A549 (cell line): ENCODE data around the gene IRAK3. TPM values are rescaled to one million over a fixed set of nuclear protein-coding genes. Genes with fewer than 3 reads are reported as not detected.
"Not testable (repeated sequence)": the region's sequence is repeated elsewhere in the genome, so short reads cannot be mapped to it uniquely, and the experiment has no call there.

Source experiments
- ATAC-seq, 2 experiments: fragments of 200-7000 bp in 1 of 2; fragments of >200 bp in 1 of 2; cut with Nextera tagmentation in 1 of 2; cut with Tn5 transposase in 1 of 2; 3 replicates each; pipeline versions ENCODE4 v1.8.0 to v1.9.1; 2018 to 2020; ENCODE audit warnings: mild to moderate bottlenecking in 1 of 2, moderate library complexity in 1 of 2
- CTCF ChIA-PET: fragments of 300-600 bp; sonication (Branson Sonifier 250); formaldehyde crosslinking; extraction: SDS; loops from one replicate; lab custom pipeline; 2021; ENCODE audit warnings: antibody characterized with exemption, inconsistent platforms; lab: Yijun Ruan, JAX
- POLR2A ChIA-PET: fragments of 350-600 bp; formaldehyde crosslinking; extraction: SDS; loops from one replicate; lab custom pipeline; 2021; ENCODE audit warnings: antibody characterized with exemption, inconsistent platforms; lab: Yijun Ruan, JAX
- DNase-seq, 2 experiments: peaks; one replicate each; pipeline versions ENCODE4 v3.0.0 to v3.0.0-alpha.2; 2011 to 2016; ENCODE audit warnings: low read depth in 1 of 2, low spot score in 1 of 2
- FAIRE-seq: peaks from 2 replicates; lab custom pipeline; 2011; peaks lifted over from hg19 to GRCh38; lab: Jason Lieb, UNC
- H3K27ac ChIP-seq, 2 experiments: fragments of >200 bp; sonication (Bioruptor Twin); formaldehyde crosslinking; 3 replicates each; pipeline ENCODE4 v1.5.1; 2016 to 2017
- H3K4me1 ChIP-seq: fragments of >200 bp; sonication (Bioruptor Twin); formaldehyde crosslinking; 3 replicates; pipeline ENCODE4 v1.6.1; 2016
- H3K4me2 ChIP-seq: fragments of >200 bp; sonication (Bioruptor Twin); formaldehyde crosslinking; 3 replicates; pipeline ENCODE4 v1.6.1; 2016
- H3K4me3 ChIP-seq: fragments of >200 bp; sonication (Bioruptor Twin); formaldehyde crosslinking; 3 replicates; pipeline ENCODE4 v1.5.1; 2016
- H3K9me3 ChIP-seq: fragments of >200 bp; sonication (Bioruptor Twin); formaldehyde crosslinking; 3 replicates; pipeline ENCODE4 v1.6.1; 2016
- CHD2 ChIP-seq: fragments of 150-350 bp; IDR thresholded peaks from 2 replicates; pipeline ENCODE4 v1.6.1; 2014; ENCODE audit warnings: low read length; ENCODE audit not compliant: partially characterized antibody
- EHF ChIP-seq: fragments of 250-450 bp; sonication (Bioruptor Pico); IDR thresholded peaks from 2 replicates; pipeline ENCODE4 v1.5.0; 2020; ENCODE audit warnings: mild to moderate bottlenecking
- NPAS2 ChIP-seq: fragments of 250-450 bp; sonication (Bioruptor Pico); IDR thresholded peaks from 2 replicates; pipeline ENCODE4 v1.8.0; 2022; ENCODE audit warnings: mild to moderate bottlenecking, moderate library complexity, borderline replicate concordance
- NR3C1 ChIP-seq: fragments of >200 bp; sonication (Bioruptor Twin); formaldehyde crosslinking; IDR thresholded peaks from 3 replicates; pipeline ENCODE4 v1.6.1; 2017
- PHF8 ChIP-seq: fragments of 200-600 bp; sonication (generic); IDR thresholded peaks from 2 replicates; pipeline ENCODE4 v1.6.1; 2016; ENCODE audit warnings: low read depth, mild to moderate bottlenecking, antibody characterized with exemption, moderate library complexity, borderline replicate concordance
- WGBS: methylation state at CpG from one replicate; pipeline ENCODE4 v1.1.6; 2017; ENCODE audit errors: missing lambda C conversion rate; 5-methylcytosine and 5-hydroxymethylcytosine counted together
- polyA plus RNA-seq, 4 experiments: library from polyadenylated mRNA; depleted of rRNA in 3 of 4; stranded (reverse); fragments of >200 nt; fragmentation: RNase III in 1 of 4; extraction: RNeasy Plus Mini Kit Qiagen cat#74134 plus additional on column Dnase treatment in 1 of 4; gene quantifications; 2 replicates in 3 of 4; 3 replicates in 1 of 4; pipeline ENCODE4 v1.2.3, GENCODE V29; 2011 to 2017

Gene IRAK3
- polyA plus RNA-seq, 2 of the 4 experiments (the other 2 are of a cell fraction), result 0.06 to 0.25 TPM

DNA sequence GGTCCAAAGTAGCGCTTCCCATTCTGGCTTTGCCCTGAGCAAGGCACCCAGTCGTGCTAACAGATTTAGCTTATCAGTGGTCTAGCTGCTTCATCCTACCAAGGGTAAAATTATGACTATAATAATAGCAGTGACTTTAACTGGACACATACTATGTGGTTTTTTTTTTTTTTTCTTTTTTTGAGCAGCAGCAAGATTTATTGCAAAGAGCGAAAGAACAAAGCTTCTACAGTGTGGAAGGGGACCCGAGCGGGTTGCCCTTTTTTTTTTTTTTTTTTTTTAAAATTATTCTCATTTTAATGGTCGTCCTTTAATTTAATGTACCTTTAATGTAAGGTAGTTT is 113.8 kb downstream of the IRAK3 start:
- no peak for TF ChIP-seq NR3C1
- 0 out of 2 replicates have a peak, but pooled peaks have one; percentile 17 for TF ChIP-seq PHF8
- TF ChIP-seq CHD2, result no peak
- no peak for TF ChIP-seq EHF (CRISPR knock-in tag)
- TF ChIP-seq NPAS2, result no peak
- no peak for FAIRE-seq
- Histone ChIP-seq H3K9me3 (no peaks in the 10 kb centered on the region), H3K4me1 (peaks cover 12% of the 10 kb centered on the region; the same call in 2 of the 3 replicates), H3K4me3 (peak overlapping the region; percentile 63), H3K4me2 (peak overlapping the region; percentile 85), H3K27ac (peak overlapping the region; percentile 79 to 91)
- no peak for ATAC-seq
- 4% methylated on average over 6 of the region's 6 CpGs for WGBS
- POLR2A ChIA-PET, result interaction anchor here (0.6 to 2.4 kb wide), 9 partner anchors 9 to 966 kb away, joined by 3 to 21 read pairs (median 6); partner anchors contain the start of genes CAND1, LLPH and TMBIM4
- no peak for DNase-seq
- CTCF ChIA-PET, result interaction anchor here (0.6 to 1.3 kb wide), 3 partner anchors 11 to 373 kb away, joined by 3 to 5 read pairs (median 3); no protein-coding TSS in a partner anchor

DNA sequence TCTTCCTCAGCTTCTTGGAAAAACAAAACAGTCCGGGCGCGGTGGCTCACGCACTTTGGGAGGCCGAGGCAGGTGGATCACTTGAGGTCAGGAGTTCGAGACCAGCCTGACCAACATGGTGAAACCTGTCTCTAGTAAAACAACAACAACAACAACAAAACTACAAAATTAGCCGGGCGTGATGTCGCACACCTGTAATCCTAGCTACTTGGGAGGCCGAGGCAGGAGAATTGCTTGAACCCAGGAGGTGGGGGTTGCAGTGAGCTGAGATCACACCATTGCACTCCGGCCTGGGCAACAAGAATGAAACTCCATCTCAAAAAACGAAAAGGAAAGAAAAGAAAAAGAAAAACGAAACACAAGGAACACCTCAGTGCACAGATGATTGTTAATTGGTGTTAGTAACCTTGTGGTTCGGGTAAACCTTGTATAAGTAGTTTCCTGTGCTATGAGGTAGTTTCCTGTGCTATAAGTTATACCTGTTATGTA is 114.3 kb downstream of the IRAK3 start:
- ChIA-PET POLR2A (interaction anchor here (0.6 to 2.4 kb wide), 4 partner anchors 106 to 331 kb away, joined by 3 to 21 read pairs (median 6); partner anchors contain the start of genes LLPH and TMBIM4), CTCF (interaction anchor here (1.1 to 1.3 kb wide), 2 partner anchors 11 to 159 kb away, joined by 3 to 5 read pairs; no protein-coding TSS in a partner anchor)
- Histone ChIP-seq H3K4me1 (peaks cover 12% of the 10 kb centered on the region; the same call in 2 of the 3 replicates), H3K4me2 (peak overlapping the region; percentile 85), H3K27ac (peak overlapping the region; percentile 51 to 79; a peak in 3 of 6 replicates), H3K4me3 (peak overlapping the region; percentile 63)
- 61% methylated on average over 14 of the region's 14 CpGs for WGBS
- ATAC-seq, FAIRE-seq, DNase-seq, H3K9me3 ChIP-seq: not testable (repeated sequence)

Other genes starting within 250 kb of the IRAK3 start
- 31.6 and 54.5 TPM in 2 replicates for gene LLPH, start 58.5 kb upstream of the IRAK3 start, polyA plus RNA-seq (2011; rRNA removed)
- 32.4 to 35.3 TPM (median 32.5 TPM) in 3 replicates for gene LLPH, start 58.5 kb upstream of the IRAK3 start, polyA plus RNA-seq (2017; fragmentation: RNase III; extraction: RNeasy Plus Mini Kit Qiagen cat#74134 plus additional on column Dnase treatment)
- 80.3 and 87.4 TPM in 2 replicates for gene TMBIM4, start 19.2 kb upstream of the IRAK3 start, polyA plus RNA-seq (2011; rRNA removed)
- 53.7 to 63.2 TPM (median 55.9 TPM) in 3 replicates for gene TMBIM4, start 19.2 kb upstream of the IRAK3 start, polyA plus RNA-seq (2017; fragmentation: RNase III; extraction: RNeasy Plus Mini Kit Qiagen cat#74134 plus additional on column Dnase treatment)
- 5.0 and 5.6 TPM in 2 replicates for gene HELB, start 113.3 kb downstream of the IRAK3 start, polyA plus RNA-seq (2011; rRNA removed)
- 1.1 to 1.3 TPM (median 1.1 TPM) in 3 replicates for gene HELB, start 113.3 kb downstream of the IRAK3 start, polyA plus RNA-seq (2017; fragmentation: RNase III; extraction: RNeasy Plus Mini Kit Qiagen cat#74134 plus additional on column Dnase treatment)